Hepatocyte (in vitro differentiated cells): ENCODE measurements around the gene LAP3.

ENCODE experiments used
- EZH2 ChIP-seq: fragments of 200-600 bp; sonication (generic); IDR thresholded peaks from 2 replicates; pipeline ENCODE4 v1.6.1; 2016; ENCODE audit warnings: antibody characterized with exemption, mild to moderate bottlenecking, borderline replicate concordance
- TF ChIP-seq, protein P1 (sequence below): fragments of 200-600 bp; sonication (generic); IDR thresholded peaks from 2 replicates; pipeline ENCODE4 v1.5.1; 2016; ENCODE audit warnings: antibody characterized with exemption, mild to moderate bottlenecking; ENCODE audit not compliant: poor library complexity

DNA sequence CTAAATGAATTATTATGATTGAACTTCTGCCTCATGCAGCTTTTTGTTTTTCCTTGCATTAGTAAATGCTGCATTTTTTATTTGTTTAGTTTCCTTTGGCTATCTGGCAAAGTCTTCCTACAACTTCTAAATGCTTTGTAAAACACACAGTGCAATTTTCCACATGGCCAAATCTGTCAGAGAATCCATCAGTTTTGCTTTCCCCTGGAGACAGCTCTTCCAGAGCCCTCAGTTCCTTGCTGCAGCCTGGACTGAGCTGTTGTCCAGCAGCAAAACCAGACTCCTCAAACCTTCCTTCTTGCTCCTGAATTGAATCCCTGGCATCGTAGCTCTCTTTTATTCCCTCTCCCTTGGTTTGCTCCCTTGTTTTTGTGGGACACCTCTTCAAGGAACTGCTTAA lies 80.1 kb downstream of the LAP3 start:
- TF ChIP-seq, protein P1, sequence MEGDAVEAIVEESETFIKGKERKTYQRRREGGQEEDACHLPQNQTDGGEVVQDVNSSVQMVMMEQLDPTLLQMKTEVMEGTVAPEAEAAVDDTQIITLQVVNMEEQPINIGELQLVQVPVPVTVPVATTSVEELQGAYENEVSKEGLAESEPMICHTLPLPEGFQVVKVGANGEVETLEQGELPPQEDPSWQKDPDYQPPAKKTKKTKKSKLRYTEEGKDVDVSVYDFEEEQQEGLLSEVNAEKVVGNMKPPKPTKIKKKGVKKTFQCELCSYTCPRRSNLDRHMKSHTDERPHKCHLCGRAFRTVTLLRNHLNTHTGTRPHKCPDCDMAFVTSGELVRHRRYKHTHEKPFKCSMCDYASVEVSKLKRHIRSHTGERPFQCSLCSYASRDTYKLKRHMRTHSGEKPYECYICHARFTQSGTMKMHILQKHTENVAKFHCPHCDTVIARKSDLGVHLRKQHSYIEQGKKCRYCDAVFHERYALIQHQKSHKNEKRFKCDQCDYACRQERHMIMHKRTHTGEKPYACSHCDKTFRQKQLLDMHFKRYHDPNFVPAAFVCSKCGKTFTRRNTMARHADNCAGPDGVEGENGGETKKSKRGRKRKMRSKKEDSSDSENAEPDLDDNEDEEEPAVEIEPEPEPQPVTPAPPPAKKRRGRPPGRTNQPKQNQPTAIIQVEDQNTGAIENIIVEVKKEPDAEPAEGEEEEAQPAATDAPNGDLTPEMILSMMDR = no peak
- TF ChIP-seq EZH2 = no peak
